Lower leg skin (tissue), 3 donors: ENCODE measurements around the gene MZT1.

Source experiments
- POLR2A ChIP-seq, 2 donors: fragments of 450-650 bp; IDR thresholded peaks; one replicate each; pipeline ENCODE4 v1.6.1; 2016 to 2017; ENCODE audit warnings: antibody characterized with exemption in 2 of 2, mild to moderate bottlenecking in 1 of 2, moderate library complexity in 1 of 2
- TF ChIP-seq, protein P1 (sequence below), 3 donors: fragments of 450-650 bp; IDR thresholded peaks; one replicate each; pipeline ENCODE4 v1.5.1; 2016; ENCODE audit warnings: antibody characterized with exemption in 3 of 3, mild to moderate bottlenecking in 3 of 3, moderate library complexity in 2 of 3

DNA sequence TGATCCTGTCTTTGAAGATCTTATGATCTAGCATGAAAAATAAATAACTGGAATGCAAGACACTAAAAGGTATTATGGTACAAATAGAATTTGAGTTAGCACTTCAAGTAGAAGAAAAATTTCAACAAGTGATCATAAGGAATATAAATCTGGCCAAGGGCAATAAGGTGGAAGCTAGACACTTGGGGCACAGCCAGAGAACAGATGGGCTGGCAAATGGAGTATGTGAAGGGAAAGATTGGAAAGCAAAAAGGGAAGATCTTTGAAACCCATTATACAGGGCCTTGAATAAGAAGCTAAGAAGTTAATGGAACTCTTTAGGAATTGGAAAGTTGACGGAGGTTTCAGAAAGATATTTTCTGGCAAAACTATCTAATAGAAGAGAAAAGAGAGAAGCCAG, 61.0 kb downstream of the MZT1 start:
- TF ChIP-seq, protein P1, sequence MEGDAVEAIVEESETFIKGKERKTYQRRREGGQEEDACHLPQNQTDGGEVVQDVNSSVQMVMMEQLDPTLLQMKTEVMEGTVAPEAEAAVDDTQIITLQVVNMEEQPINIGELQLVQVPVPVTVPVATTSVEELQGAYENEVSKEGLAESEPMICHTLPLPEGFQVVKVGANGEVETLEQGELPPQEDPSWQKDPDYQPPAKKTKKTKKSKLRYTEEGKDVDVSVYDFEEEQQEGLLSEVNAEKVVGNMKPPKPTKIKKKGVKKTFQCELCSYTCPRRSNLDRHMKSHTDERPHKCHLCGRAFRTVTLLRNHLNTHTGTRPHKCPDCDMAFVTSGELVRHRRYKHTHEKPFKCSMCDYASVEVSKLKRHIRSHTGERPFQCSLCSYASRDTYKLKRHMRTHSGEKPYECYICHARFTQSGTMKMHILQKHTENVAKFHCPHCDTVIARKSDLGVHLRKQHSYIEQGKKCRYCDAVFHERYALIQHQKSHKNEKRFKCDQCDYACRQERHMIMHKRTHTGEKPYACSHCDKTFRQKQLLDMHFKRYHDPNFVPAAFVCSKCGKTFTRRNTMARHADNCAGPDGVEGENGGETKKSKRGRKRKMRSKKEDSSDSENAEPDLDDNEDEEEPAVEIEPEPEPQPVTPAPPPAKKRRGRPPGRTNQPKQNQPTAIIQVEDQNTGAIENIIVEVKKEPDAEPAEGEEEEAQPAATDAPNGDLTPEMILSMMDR (IDR thresholded peaks at IDR 0.05), result no peak
- no peak for TF ChIP-seq POLR2A (IDR thresholded peaks at IDR 0.05)
